ENCODE measurements around the gene SMCO3. TPM values are rescaled to one million over a fixed set of nuclear protein-coding genes. Genes with fewer than 3 reads are reported as not detected.

Gene SMCO3
- total and polyA plus RNA-seq, 2 of the 8 experiments (the other 6 are each of a cell fraction or from before 2014, with no cell fraction given): not detected

DNA sequence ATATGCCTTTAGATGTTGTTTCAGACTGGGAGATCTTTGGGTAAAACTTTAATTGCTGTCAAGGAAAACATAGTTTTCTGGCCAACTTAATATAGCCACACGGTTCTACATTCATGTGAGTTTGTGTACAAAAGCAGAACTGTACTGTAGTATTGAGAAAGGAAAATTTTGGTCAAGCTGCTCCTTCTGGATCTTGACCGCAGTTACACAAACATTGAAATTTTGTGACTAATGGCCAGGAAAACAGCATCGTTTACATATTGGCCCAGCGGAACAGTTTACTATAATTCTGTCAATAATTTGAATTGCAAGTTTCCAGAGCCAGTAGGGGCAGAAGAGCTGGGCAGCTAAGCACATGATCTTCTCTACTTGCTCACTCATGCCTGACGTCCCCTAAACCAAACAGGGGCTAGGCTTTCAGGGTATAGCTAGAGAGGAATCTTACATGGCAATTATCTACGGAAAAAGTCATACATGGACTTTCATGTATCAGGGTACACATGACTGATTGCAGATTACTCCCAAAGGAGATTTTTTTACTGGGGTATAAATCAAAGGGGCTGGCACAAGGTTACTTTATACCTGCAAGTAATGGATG, 40.7 kb upstream of the SMCO3 start (continued):
- TF ChIP-seq, protein P1, sequence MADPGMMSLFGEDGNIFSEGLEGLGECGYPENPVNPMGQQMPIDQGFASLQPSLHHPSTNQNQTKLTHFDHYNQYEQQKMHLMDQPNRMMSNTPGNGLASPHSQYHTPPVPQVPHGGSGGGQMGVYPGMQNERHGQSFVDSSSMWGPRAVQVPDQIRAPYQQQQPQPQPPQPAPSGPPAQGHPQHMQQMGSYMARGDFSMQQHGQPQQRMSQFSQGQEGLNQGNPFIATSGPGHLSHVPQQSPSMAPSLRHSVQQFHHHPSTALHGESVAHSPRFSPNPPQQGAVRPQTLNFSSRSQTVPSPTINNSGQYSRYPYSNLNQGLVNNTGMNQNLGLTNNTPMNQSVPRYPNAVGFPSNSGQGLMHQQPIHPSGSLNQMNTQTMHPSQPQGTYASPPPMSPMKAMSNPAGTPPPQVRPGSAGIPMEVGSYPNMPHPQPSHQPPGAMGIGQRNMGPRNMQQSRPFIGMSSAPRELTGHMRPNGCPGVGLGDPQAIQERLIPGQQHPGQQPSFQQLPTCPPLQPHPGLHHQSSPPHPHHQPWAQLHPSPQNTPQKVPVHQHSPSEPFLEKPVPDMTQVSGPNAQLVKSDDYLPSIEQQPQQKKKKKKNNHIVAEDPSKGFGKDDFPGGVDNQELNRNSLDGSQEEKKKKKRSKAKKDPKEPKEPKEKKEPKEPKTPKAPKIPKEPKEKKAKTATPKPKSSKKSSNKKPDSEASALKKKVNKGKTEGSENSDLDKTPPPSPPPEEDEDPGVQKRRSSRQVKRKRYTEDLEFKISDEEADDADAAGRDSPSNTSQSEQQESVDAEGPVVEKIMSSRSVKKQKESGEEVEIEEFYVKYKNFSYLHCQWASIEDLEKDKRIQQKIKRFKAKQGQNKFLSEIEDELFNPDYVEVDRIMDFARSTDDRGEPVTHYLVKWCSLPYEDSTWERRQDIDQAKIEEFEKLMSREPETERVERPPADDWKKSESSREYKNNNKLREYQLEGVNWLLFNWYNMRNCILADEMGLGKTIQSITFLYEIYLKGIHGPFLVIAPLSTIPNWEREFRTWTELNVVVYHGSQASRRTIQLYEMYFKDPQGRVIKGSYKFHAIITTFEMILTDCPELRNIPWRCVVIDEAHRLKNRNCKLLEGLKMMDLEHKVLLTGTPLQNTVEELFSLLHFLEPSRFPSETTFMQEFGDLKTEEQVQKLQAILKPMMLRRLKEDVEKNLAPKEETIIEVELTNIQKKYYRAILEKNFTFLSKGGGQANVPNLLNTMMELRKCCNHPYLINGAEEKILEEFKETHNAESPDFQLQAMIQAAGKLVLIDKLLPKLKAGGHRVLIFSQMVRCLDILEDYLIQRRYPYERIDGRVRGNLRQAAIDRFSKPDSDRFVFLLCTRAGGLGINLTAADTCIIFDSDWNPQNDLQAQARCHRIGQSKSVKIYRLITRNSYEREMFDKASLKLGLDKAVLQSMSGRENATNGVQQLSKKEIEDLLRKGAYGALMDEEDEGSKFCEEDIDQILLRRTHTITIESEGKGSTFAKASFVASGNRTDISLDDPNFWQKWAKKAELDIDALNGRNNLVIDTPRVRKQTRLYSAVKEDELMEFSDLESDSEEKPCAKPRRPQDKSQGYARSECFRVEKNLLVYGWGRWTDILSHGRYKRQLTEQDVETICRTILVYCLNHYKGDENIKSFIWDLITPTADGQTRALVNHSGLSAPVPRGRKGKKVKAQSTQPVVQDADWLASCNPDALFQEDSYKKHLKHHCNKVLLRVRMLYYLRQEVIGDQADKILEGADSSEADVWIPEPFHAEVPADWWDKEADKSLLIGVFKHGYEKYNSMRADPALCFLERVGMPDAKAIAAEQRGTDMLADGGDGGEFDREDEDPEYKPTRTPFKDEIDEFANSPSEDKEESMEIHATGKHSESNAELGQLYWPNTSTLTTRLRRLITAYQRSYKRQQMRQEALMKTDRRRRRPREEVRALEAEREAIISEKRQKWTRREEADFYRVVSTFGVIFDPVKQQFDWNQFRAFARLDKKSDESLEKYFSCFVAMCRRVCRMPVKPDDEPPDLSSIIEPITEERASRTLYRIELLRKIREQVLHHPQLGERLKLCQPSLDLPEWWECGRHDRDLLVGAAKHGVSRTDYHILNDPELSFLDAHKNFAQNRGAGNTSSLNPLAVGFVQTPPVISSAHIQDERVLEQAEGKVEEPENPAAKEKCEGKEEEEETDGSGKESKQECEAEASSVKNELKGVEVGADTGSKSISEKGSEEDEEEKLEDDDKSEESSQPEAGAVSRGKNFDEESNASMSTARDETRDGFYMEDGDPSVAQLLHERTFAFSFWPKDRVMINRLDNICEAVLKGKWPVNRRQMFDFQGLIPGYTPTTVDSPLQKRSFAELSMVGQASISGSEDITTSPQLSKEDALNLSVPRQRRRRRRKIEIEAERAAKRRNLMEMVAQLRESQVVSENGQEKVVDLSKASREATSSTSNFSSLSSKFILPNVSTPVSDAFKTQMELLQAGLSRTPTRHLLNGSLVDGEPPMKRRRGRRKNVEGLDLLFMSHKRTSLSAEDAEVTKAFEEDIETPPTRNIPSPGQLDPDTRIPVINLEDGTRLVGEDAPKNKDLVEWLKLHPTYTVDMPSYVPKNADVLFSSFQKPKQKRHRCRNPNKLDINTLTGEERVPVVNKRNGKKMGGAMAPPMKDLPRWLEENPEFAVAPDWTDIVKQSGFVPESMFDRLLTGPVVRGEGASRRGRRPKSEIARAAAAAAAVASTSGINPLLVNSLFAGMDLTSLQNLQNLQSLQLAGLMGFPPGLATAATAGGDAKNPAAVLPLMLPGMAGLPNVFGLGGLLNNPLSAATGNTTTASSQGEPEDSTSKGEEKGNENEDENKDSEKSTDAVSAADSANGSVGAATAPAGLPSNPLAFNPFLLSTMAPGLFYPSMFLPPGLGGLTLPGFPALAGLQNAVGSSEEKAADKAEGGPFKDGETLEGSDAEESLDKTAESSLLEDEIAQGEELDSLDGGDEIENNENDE (IDR thresholded peaks at IDR 0.05; ENCODE audit: insufficient replicate concordance, low read length): no peak
- TF ChIP-seq SP1 (IDR thresholded peaks at IDR 0.05; ENCODE audit: low read depth, low read length) (no peak), BRCA1 (IDR thresholded peaks at IDR 0.05; ENCODE audit: low read depth, low read length) (no peak), TAF1 (IDR thresholded peaks at IDR 0.05; ENCODE audit: low read depth, low read length) (no peak), NANOG (IDR thresholded peaks at IDR 0.05; ENCODE audit: insufficient read depth, low read depth, low read length, poor library complexity, severe bottlenecking) (no peak)

Measured in H1 (cell line).